ENCODE data around the gene GPR162.

DNA sequence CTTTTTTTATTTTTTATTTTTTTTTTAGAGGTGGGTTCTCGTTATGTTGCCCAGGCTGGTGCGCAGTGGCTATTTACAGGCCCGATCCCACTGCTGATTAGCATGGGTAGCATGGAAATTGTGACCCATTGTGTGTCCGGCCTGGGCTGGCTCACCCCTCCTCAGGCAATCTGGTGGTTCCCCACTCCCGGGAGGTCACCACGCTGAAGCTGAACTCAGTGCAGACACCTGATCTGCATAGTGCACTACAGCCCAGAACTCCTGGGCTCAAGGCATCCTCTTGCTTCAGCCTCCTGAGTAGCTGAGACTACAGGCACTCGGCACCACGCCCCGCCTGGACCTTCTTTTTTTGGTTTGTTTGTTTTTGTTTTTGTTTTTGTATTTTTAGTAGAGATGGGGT is 37.8 kb upstream of the GPR162 start:
- TF ChIP-seq, protein P1, sequence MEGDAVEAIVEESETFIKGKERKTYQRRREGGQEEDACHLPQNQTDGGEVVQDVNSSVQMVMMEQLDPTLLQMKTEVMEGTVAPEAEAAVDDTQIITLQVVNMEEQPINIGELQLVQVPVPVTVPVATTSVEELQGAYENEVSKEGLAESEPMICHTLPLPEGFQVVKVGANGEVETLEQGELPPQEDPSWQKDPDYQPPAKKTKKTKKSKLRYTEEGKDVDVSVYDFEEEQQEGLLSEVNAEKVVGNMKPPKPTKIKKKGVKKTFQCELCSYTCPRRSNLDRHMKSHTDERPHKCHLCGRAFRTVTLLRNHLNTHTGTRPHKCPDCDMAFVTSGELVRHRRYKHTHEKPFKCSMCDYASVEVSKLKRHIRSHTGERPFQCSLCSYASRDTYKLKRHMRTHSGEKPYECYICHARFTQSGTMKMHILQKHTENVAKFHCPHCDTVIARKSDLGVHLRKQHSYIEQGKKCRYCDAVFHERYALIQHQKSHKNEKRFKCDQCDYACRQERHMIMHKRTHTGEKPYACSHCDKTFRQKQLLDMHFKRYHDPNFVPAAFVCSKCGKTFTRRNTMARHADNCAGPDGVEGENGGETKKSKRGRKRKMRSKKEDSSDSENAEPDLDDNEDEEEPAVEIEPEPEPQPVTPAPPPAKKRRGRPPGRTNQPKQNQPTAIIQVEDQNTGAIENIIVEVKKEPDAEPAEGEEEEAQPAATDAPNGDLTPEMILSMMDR (IDR thresholded peaks at IDR 0.05), result no peak
- TF ChIP-seq POLR2A (IDR thresholded peaks at IDR 0.05), result no peak
